Endodermal cell (in vitro differentiated cells): ENCODE results near the gene WRAP73. TPM values are rescaled to one million over a fixed set of nuclear protein-coding genes. Genes with fewer than 3 reads are reported as not detected.

Experiments used
- DNase-seq: peaks from one replicate; pipeline ENCODE4 v3.0.0-alpha.2; 2017
- H3K27ac ChIP-seq: 2 replicates; pipeline ENCODE4 v1.5.1; 2013; ENCODE audit warnings: mild to moderate bottlenecking, low read depth, low read length, moderate library complexity
- H3K27me3 ChIP-seq: 2 replicates; pipeline ENCODE4 v1.6.1; 2013; ENCODE audit warnings: mild to moderate bottlenecking, low read length, moderate library complexity; ENCODE audit not compliant: insufficient read depth, control insufficient read depth, poor library complexity, severe bottlenecking
- H3K36me3 ChIP-seq: 2 replicates; pipeline ENCODE4 v1.7.0; 2013; ENCODE audit warnings: mild to moderate bottlenecking, low read length, moderate library complexity; ENCODE audit not compliant: control insufficient read depth, insufficient read depth
- H3K4me1 ChIP-seq: one replicate; pipeline ENCODE4 v1.7.0; 2013; ENCODE audit warnings: low read length; ENCODE audit not compliant: control insufficient read depth, insufficient read depth
- H3K4me3 ChIP-seq: 2 replicates; pipeline ENCODE4 v1.5.1; 2013; ENCODE audit warnings: mild to moderate bottlenecking, low read length, moderate library complexity
- H3K9ac ChIP-seq: 2 replicates; pipeline ENCODE4 v1.6.1; 2013; ENCODE audit warnings: mild to moderate bottlenecking, low read length, moderate library complexity; ENCODE audit not compliant: poor library complexity, severe bottlenecking; ENCODE audit errors: extremely low read depth
- H3K9me3 ChIP-seq: 2 replicates; pipeline ENCODE4 v1.6.1; 2013; ENCODE audit warnings: mild to moderate bottlenecking, low read length, moderate library complexity; ENCODE audit not compliant: control insufficient read depth
- H3K27ac Mint-ChIP-seq: 2 replicates; pipeline ENCODE4 v1.8.0; 2020; ENCODE audit warnings: mixed read lengths
- H3K27me3 Mint-ChIP-seq: 2 replicates; pipeline ENCODE4 v1.8.0; 2021; ENCODE audit warnings: mild to moderate bottlenecking, mixed read lengths; ENCODE audit not compliant: insufficient read depth
- H3K36me3 Mint-ChIP-seq: 2 replicates; pipeline ENCODE4 v1.8.0; 2020; ENCODE audit warnings: low read depth, mixed read lengths
- H3K4me1 Mint-ChIP-seq: 2 replicates; pipeline ENCODE4 v1.8.0; 2020; ENCODE audit warnings: mixed read lengths
- H3K4me3 Mint-ChIP-seq: 2 replicates; pipeline ENCODE4 v1.8.0; 2020; ENCODE audit warnings: mild to moderate bottlenecking, moderate library complexity, mixed read lengths
- H3K9me3 Mint-ChIP-seq: 2 replicates; pipeline ENCODE4 v1.8.0; 2020; ENCODE audit warnings: mild to moderate bottlenecking, mixed read lengths
- WGBS, 2 experiments: methylation state at CpG; one replicate each; pipeline versions ENCODE4 v1.1.5 to v1.1.7; 2013; ENCODE audit warnings: missing lambda C conversion rate in 2 of 2, mixed read lengths in 1 of 2; ENCODE audit not compliant: insufficient coverage in 1 of 2, insufficient read length in 1 of 2; 5-methylcytosine and 5-hydroxymethylcytosine counted together
- total RNA-seq, 2 donors: library from RNA; stranded (reverse); fragmentation: NEBNext Ultra II Directional in 1 of 2; extraction: Animal tissue kit (Norgen Biotek cat#: 25700) in 1 of 2; gene quantifications; 2 replicates in 1 of 2; 3 replicates in 1 of 2; pipeline ENCODE4 v1.2.1, GENCODE V29; 2021
- TF ChIP-seq, protein P1 (sequence below): fragments of 200-600 bp; sonication (generic); conservative IDR thresholded peaks from 2 replicates; pipeline ENCODE4 v1.5.0; 2021; ENCODE audit warnings: antibody characterized with exemption, mild to moderate bottlenecking

Gene WRAP73
- total RNA-seq, 2 donors from 2014 or later = 29.8 to 32.5 TPM

DNA sequence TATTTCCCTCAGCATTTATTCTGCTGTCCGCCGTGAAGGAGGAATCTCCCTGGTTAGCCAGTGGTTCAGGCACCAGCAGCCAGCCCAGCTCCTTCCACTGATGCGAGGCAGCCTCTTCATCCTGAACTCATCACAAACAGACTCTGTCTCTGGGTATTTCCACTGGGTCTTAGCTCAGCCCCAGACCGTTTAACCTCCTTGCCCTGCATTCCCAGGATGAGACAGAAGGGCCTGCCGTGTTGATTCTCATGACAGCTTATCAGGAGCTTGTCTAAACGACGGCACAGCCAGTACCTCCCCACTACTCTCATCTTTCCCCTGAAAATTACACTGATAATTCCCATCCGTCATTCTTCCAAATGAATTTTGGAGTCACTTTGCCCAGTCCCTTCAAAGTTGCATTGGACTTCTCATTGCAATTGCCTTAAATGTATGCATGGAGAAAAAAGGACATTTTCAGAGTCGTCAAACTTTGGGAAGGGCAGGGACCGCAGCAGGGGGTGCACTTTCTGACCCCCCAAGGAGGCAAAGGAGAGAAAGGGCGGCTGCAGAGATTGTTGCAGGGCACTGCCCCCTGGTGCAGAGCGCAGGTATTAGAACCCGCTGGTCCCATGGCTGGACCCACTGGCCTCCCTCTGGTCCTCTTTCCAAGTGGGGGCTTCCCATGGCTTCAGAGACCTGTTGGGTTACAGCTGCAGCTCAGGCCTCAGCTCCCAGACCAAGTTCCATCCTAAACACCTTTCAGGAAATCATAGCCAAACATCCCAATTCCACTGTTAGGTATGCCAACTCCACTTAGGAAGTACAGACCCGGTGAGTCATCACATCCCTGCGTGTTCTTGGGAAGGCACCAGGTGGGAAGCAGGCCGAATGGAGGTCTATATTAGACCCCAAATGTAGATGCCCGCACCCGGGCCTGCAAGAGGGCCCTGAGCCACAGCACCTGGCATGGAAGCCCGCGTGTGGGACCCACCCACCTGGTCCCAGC lies 34.9 kb downstream of the WRAP73 start:
- Mint-ChIP-seq H3K27ac (peak overlapping the region; percentile 4), H3K4me1 (peaks cover 41% of the 10 kb centered on the region), H3K4me3 (no peak overlapping the region), H3K36me3 (no peaks in the 10 kb centered on the region), H3K9me3 (no peaks in the 10 kb centered on the region), H3K27me3 (peaks cover 12% of the 10 kb centered on the region)
- H3K27ac ChIP-seq = no peak overlapping the region
- H3K4me1 ChIP-seq = peaks cover 35% of the 10 kb centered on the region
- no peaks in the 10 kb centered on the region for H3K27me3 ChIP-seq
- no peak overlapping the region for H3K4me3 ChIP-seq
- 59 to 68% methylated on average over 18 to 20 of the region's 20 CpGs for WGBS, 2 experiments
- no peaks in the 10 kb centered on the region for H3K36me3 ChIP-seq
- TF ChIP-seq, protein P1, sequence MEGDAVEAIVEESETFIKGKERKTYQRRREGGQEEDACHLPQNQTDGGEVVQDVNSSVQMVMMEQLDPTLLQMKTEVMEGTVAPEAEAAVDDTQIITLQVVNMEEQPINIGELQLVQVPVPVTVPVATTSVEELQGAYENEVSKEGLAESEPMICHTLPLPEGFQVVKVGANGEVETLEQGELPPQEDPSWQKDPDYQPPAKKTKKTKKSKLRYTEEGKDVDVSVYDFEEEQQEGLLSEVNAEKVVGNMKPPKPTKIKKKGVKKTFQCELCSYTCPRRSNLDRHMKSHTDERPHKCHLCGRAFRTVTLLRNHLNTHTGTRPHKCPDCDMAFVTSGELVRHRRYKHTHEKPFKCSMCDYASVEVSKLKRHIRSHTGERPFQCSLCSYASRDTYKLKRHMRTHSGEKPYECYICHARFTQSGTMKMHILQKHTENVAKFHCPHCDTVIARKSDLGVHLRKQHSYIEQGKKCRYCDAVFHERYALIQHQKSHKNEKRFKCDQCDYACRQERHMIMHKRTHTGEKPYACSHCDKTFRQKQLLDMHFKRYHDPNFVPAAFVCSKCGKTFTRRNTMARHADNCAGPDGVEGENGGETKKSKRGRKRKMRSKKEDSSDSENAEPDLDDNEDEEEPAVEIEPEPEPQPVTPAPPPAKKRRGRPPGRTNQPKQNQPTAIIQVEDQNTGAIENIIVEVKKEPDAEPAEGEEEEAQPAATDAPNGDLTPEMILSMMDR = peak; percentile 90
- H3K9me3 ChIP-seq = no peaks in the 10 kb centered on the region
- H3K9ac ChIP-seq = peak overlapping the region; percentile 11
- DNase-seq = peak; percentile 86

GRCh38 chr1:3612123-3612522 lies 37.8 kb downstream of the WRAP73 start:
- H3K27ac ChIP-seq = no peak overlapping the region
- peak overlapping the region; percentile 73 for H3K4me3 Mint-ChIP-seq
- no peak for DNase-seq
- peaks cover 12% of the 10 kb centered on the region for H3K27me3 Mint-ChIP-seq
- H3K36me3 Mint-ChIP-seq = no peaks in the 10 kb centered on the region
- peaks cover 31% of the 10 kb centered on the region for H3K4me1 ChIP-seq
- TF ChIP-seq, protein P1 = no peak
- no peaks in the 10 kb centered on the region for H3K36me3 ChIP-seq
- WGBS, 2 experiments = 86 to 88% methylated on average over 6 to 7 of the region's 7 CpGs
- H3K27ac Mint-ChIP-seq = no peak overlapping the region
- no peak overlapping the region for H3K4me3 ChIP-seq
- H3K9ac ChIP-seq = no peak overlapping the region
- no peaks in the 10 kb centered on the region for H3K9me3 Mint-ChIP-seq
- no peaks in the 10 kb centered on the region for H3K27me3 ChIP-seq
- H3K4me1 Mint-ChIP-seq = peaks cover 37% of the 10 kb centered on the region
- no peaks in the 10 kb centered on the region for H3K9me3 ChIP-seq

GRCh38 chr1:3611170-3612019 lies 38.5 kb downstream of the WRAP73 start, which contains the start of gene MEGF6:
Gene MEGF6, minus strand, starts transcription at chr1:3611508. Its CDS starts 240 bp downstream, at chr1:3611268.
- Mint-ChIP-seq H3K4me3 (peak within 1 kb of the TSS; percentile 73), H3K4me1 (peaks cover 37% of the 10 kb centered on the region), H3K9me3 (no peaks in the 10 kb centered on the region), H3K36me3 (no peaks in the 10 kb centered on the region), H3K27ac (peak within 1 kb of the TSS; percentile 58), H3K27me3 (peaks cover 12% of the 10 kb centered on the region)
- TF ChIP-seq, protein P1 = no peak
- no peaks in the 10 kb centered on the region for H3K9me3 ChIP-seq
- no peaks in the 10 kb centered on the region for H3K36me3 ChIP-seq
- H3K27me3 ChIP-seq = no peaks in the 10 kb centered on the region
- H3K9ac ChIP-seq = peak within 1 kb of the TSS; percentile 57
- 2 to 10% methylated on average over 13 to 77 of the region's 87 CpGs for WGBS, 2 experiments
- H3K4me1 ChIP-seq = peaks cover 31% of the 10 kb centered on the region
- DNase-seq = peak; percentile 100
- peak within 1 kb of the TSS; percentile 83 for H3K4me3 ChIP-seq
- H3K27ac ChIP-seq = peak within 1 kb of the TSS; percentile 22
